HEK293 (cell line): ENCODE results near the gene SESTD1.

Experiments
- GLIS2 ChIP-seq: fragments of 450-650 bp; formaldehyde crosslinking; IDR thresholded peaks from 2 replicates; pipeline ENCODE4 v1.5.1; 2016; ENCODE audit warnings: missing biosample characterization, missing genetic modification characterization
- SALL2 ChIP-seq: fragments of 450-650 bp; formaldehyde crosslinking; IDR thresholded peaks from 2 replicates; pipeline ENCODE4 v1.5.0; 2017; ENCODE audit warnings: missing biosample characterization, mild to moderate bottlenecking, missing genetic modification characterization, borderline replicate concordance
- SP2 ChIP-seq: fragments of 450-650 bp; formaldehyde crosslinking; IDR thresholded peaks from 2 replicates; pipeline ENCODE4 v1.5.1; 2016; ENCODE audit warnings: missing biosample characterization, missing genetic modification characterization
- SP7 ChIP-seq: fragments of 450-650 bp; formaldehyde crosslinking; IDR thresholded peaks from 2 replicates; pipeline ENCODE4 v1.5.1; 2016; ENCODE audit warnings: missing biosample characterization, missing genetic modification characterization
- ZBTB48 ChIP-seq: fragments of 450-650 bp; formaldehyde crosslinking; IDR thresholded peaks from 2 replicates; pipeline ENCODE4 v1.5.1; 2016; ENCODE audit warnings: missing biosample characterization, missing genetic modification characterization
- ZBTB7A ChIP-seq: fragments of 450-650 bp; formaldehyde crosslinking; IDR thresholded peaks from 2 replicates; pipeline ENCODE4 v1.5.1; 2016; ENCODE audit warnings: low read depth, missing biosample characterization, missing genetic modification characterization
- ZBTB8A ChIP-seq: fragments of 450-650 bp; formaldehyde crosslinking; IDR thresholded peaks from 2 replicates; pipeline ENCODE4 v1.5.1; 2016; ENCODE audit warnings: missing biosample characterization, missing genetic modification characterization
- ZNF121 ChIP-seq: fragments of 450-650 bp; formaldehyde crosslinking; IDR thresholded peaks from 2 replicates; pipeline ENCODE4 v1.5.1; 2016; ENCODE audit warnings: missing biosample characterization, missing genetic modification characterization
- ZNF155 ChIP-seq: fragments of 450-650 bp; formaldehyde crosslinking; IDR thresholded peaks from 2 replicates; pipeline ENCODE4 v1.5.1; 2016; ENCODE audit warnings: missing biosample characterization, missing genetic modification characterization
- ZNF239 ChIP-seq: fragments of 450-650 bp; formaldehyde crosslinking; IDR thresholded peaks from 2 replicates; pipeline ENCODE4 v1.5.1; 2016; ENCODE audit warnings: missing biosample characterization, missing genetic modification characterization
- ZNF324 ChIP-seq: fragments of 450-650 bp; formaldehyde crosslinking; IDR thresholded peaks from 2 replicates; pipeline ENCODE4 v1.5.1; 2016; ENCODE audit warnings: missing biosample characterization, missing genetic modification characterization
- ZNF426 ChIP-seq: fragments of 450-650 bp; formaldehyde crosslinking; IDR thresholded peaks from 2 replicates; pipeline ENCODE4 v1.5.1; 2017; ENCODE audit warnings: missing biosample characterization, missing genetic modification characterization, mild to moderate bottlenecking, inconsistent platforms, moderate library complexity
- ZNF521 ChIP-seq: fragments of 450-650 bp; formaldehyde crosslinking; IDR thresholded peaks from 2 replicates; pipeline ENCODE4 v1.5.1; 2017; ENCODE audit warnings: missing biosample characterization, mild to moderate bottlenecking, missing genetic modification characterization
- ZNF548 ChIP-seq: fragments of 450-650 bp; formaldehyde crosslinking; IDR thresholded peaks from 2 replicates; pipeline ENCODE4 v1.5.1; 2016; ENCODE audit warnings: missing biosample characterization, missing genetic modification characterization
- ZNF623 ChIP-seq: fragments of 450-650 bp; formaldehyde crosslinking; IDR thresholded peaks from 2 replicates; pipeline ENCODE4 v1.5.1; 2016; ENCODE audit warnings: missing biosample characterization, missing genetic modification characterization
- ZNF629 ChIP-seq: fragments of 450-650 bp; formaldehyde crosslinking; IDR thresholded peaks from 2 replicates; pipeline ENCODE4 v1.5.1; 2017; ENCODE audit warnings: missing biosample characterization, missing genetic modification characterization
- ZNF658 ChIP-seq: fragments of 450-650 bp; formaldehyde crosslinking; IDR thresholded peaks from 2 replicates; pipeline ENCODE4; 2016; ENCODE audit warnings: missing biosample characterization, missing genetic modification characterization
- ZNF664 ChIP-seq: fragments of 450-650 bp; formaldehyde crosslinking; IDR thresholded peaks from 2 replicates; pipeline ENCODE4 v1.5.1; 2016; ENCODE audit warnings: missing biosample characterization, missing genetic modification characterization
- ZNF776 ChIP-seq: fragments of 450-650 bp; formaldehyde crosslinking; IDR thresholded peaks from 2 replicates; pipeline ENCODE4 v1.5.0; 2017; ENCODE audit warnings: missing biosample characterization, missing genetic modification characterization, borderline replicate concordance
- ZNF785 ChIP-seq: fragments of 450-650 bp; formaldehyde crosslinking; IDR thresholded peaks from 2 replicates; pipeline ENCODE4 v1.5.1; 2016; ENCODE audit warnings: missing biosample characterization, missing genetic modification characterization
- TF ChIP-seq, protein P1 (sequence below): fragments of 450-650 bp; formaldehyde crosslinking; IDR thresholded peaks from 2 replicates; pipeline ENCODE4 v1.5.1; 2016; ENCODE audit warnings: missing biosample characterization, missing genetic modification characterization, borderline replicate concordance
- TF ChIP-seq, protein P2 (sequence below): fragments of 450-650 bp; formaldehyde crosslinking; IDR thresholded peaks from 2 replicates; pipeline ENCODE4 v1.5.1; 2016; ENCODE audit warnings: missing biosample characterization, missing genetic modification characterization
- TF ChIP-seq, protein P3 (sequence below): fragments of 450-650 bp; formaldehyde crosslinking; IDR thresholded peaks from 2 replicates; pipeline ENCODE4 v1.5.1; 2016; ENCODE audit warnings: missing biosample characterization, missing genetic modification characterization
- TF ChIP-seq, protein P4 (sequence below): fragments of 450-650 bp; formaldehyde crosslinking; IDR thresholded peaks from 2 replicates; pipeline ENCODE4 v1.5.1; 2016; ENCODE audit warnings: missing biosample characterization, missing genetic modification characterization
- TF ChIP-seq, protein P5 (sequence below): fragments of 450-650 bp; formaldehyde crosslinking; conservative IDR thresholded peaks from 2 replicates; pipeline ENCODE4 v1.5.1; 2016; ENCODE audit warnings: low read depth, missing biosample characterization, missing genetic modification characterization
- TF ChIP-seq, protein P6 (sequence below): fragments of 450-650 bp; formaldehyde crosslinking; IDR thresholded peaks from 2 replicates; pipeline ENCODE4 v1.5.1; 2016; ENCODE audit warnings: missing biosample characterization, missing genetic modification characterization

Gene SESTD1

DNA sequence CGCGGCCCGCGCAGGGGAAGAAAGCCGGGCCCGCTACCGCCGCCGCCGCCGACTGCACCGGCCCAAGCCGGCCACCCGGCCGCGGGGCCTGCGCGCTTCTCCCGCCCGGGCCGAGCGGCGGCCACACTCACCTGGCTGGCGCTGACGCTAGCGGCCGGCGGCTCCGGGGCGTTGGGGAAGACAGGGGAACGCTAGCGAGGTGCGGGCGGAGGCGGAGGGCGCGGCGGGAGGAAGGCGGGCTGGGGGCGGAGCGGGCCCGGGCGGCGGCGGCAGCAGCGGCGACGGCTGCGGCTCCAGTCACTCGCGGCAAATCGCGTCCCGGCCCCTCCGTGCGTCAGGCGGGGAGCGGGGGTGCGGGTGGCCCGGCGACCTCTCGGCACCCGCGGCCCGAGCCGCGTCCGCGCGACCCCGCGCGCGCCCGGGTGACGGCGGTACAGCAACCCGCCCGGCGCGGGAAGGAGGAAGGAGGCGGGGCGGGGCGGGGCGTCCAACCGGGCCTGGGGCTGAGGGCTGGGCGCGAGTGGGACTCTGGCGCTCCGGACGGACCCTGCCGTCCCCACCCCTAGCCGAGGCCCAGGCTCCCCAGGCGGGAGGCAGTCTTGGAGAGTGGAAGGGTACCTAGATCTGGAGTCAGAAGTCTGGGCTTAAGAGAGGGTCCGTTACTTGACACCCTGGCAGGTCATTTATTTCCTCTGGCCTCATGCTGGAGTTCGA lies at the start of gene SESTD1 (continued):
- TF ChIP-seq, protein P1, sequence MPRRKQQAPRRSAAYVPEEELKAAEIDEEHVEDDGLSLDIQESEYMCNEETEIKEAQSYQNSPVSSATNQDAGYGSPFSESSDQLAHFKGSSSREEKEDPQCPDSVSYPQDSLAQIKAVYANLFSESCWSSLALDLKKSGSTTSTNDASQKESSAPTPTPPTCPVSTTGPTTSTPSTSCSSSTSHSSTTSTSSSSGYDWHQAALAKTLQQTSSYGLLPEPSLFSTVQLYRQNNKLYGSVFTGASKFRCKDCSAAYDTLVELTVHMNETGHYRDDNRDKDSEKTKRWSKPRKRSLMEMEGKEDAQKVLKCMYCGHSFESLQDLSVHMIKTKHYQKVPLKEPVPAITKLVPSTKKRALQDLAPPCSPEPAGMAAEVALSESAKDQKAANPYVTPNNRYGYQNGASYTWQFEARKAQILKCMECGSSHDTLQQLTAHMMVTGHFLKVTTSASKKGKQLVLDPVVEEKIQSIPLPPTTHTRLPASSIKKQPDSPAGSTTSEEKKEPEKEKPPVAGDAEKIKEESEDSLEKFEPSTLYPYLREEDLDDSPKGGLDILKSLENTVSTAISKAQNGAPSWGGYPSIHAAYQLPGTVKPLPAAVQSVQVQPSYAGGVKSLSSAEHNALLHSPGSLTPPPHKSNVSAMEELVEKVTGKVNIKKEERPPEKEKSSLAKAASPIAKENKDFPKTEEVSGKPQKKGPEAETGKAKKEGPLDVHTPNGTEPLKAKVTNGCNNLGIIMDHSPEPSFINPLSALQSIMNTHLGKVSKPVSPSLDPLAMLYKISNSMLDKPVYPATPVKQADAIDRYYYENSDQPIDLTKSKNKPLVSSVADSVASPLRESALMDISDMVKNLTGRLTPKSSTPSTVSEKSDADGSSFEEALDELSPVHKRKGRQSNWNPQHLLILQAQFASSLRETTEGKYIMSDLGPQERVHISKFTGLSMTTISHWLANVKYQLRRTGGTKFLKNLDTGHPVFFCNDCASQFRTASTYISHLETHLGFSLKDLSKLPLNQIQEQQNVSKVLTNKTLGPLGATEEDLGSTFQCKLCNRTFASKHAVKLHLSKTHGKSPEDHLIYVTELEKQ = no peak
- TF ChIP-seq, protein P2, sequence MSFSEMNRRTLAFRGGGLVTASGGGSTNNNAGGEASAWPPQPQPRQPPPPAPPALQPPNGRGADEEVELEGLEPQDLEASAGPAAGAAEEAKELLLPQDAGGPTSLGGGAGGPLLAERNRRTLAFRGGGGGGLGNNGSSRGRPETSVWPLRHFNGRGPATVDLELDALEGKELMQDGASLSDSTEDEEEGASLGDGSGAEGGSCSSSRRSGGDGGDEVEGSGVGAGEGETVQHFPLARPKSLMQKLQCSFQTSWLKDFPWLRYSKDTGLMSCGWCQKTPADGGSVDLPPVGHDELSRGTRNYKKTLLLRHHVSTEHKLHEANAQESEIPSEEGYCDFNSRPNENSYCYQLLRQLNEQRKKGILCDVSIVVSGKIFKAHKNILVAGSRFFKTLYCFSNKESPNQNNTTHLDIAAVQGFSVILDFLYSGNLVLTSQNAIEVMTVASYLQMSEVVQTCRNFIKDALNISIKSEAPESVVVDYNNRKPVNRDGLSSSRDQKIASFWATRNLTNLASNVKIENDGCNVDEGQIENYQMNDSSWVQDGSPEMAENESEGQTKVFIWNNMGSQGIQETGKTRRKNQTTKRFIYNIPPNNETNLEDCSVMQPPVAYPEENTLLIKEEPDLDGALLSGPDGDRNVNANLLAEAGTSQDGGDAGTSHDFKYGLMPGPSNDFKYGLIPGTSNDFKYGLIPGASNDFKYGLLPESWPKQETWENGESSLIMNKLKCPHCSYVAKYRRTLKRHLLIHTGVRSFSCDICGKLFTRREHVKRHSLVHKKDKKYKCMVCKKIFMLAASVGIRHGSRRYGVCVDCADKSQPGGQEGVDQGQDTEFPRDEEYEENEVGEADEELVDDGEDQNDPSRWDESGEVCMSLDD (tag by site-specific recombination) = no peak
- no peak for TF ChIP-seq ZNF324
- no peak for TF ChIP-seq ZNF629 (tag by site-specific recombination)
- peak; percentile 37; the same call in 1 of the 2 replicates for TF ChIP-seq SP2 (tag by site-specific recombination)
- TF ChIP-seq ZNF664 (tag by site-specific recombination) = no peak
- TF ChIP-seq, protein P3, sequence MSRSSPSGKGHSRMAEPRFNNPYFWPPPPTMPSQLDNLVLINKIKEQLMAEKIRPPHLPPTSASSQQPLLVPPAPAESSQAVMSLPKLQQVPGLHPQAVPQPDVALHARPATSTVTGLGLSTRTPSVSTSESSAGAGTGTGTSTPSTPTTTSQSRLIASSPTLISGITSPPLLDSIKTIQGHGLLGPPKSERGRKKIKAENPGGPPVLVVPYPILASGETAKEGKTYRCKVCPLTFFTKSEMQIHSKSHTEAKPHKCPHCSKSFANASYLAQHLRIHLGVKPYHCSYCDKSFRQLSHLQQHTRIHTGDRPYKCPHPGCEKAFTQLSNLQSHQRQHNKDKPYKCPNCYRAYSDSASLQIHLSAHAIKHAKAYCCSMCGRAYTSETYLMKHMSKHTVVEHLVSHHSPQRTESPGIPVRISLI = no peak
- TF ChIP-seq ZNF121 (tag by site-specific recombination) = no peak
- TF ChIP-seq ZNF623 (tag by site-specific recombination) = no peak
- TF ChIP-seq ZNF155 (tag by site-specific recombination) = no peak
- TF ChIP-seq ZNF239 (tag by site-specific recombination) = no peak
- TF ChIP-seq ZNF426 (tag by site-specific recombination) = no peak
- TF ChIP-seq GLIS2 (tag by site-specific recombination) = peak; percentile 19; the same call in 1 of the 2 replicates
- TF ChIP-seq SALL2 (tag by site-specific recombination) = no peak
- TF ChIP-seq ZBTB8A (tag by site-specific recombination) = peak; percentile 45; the same call in 1 of the 2 replicates
- TF ChIP-seq SP7 = no peak
- TF ChIP-seq, protein P4, sequence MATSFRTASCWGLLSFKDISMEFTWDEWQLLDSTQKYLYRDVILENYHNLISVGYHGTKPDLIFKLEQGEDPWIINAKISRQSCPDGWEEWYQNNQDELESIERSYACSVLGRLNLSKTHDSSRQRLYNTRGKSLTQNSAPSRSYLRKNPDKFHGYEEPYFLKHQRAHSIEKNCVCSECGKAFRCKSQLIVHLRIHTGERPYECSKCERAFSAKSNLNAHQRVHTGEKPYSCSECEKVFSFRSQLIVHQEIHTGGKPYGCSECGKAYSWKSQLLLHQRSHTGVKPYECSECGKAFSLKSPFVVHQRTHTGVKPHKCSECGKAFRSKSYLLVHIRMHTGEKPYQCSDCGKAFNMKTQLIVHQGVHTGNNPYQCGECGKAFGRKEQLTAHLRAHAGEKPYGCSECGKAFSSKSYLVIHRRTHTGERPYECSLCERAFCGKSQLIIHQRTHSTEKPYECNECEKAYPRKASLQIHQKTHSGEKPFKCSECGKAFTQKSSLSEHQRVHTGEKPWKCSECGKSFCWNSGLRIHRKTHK = no peak
- no peak for TF ChIP-seq ZNF548 (tag by site-specific recombination)
- no peak for TF ChIP-seq ZBTB7A (tag by site-specific recombination)
- TF ChIP-seq, protein P5, sequence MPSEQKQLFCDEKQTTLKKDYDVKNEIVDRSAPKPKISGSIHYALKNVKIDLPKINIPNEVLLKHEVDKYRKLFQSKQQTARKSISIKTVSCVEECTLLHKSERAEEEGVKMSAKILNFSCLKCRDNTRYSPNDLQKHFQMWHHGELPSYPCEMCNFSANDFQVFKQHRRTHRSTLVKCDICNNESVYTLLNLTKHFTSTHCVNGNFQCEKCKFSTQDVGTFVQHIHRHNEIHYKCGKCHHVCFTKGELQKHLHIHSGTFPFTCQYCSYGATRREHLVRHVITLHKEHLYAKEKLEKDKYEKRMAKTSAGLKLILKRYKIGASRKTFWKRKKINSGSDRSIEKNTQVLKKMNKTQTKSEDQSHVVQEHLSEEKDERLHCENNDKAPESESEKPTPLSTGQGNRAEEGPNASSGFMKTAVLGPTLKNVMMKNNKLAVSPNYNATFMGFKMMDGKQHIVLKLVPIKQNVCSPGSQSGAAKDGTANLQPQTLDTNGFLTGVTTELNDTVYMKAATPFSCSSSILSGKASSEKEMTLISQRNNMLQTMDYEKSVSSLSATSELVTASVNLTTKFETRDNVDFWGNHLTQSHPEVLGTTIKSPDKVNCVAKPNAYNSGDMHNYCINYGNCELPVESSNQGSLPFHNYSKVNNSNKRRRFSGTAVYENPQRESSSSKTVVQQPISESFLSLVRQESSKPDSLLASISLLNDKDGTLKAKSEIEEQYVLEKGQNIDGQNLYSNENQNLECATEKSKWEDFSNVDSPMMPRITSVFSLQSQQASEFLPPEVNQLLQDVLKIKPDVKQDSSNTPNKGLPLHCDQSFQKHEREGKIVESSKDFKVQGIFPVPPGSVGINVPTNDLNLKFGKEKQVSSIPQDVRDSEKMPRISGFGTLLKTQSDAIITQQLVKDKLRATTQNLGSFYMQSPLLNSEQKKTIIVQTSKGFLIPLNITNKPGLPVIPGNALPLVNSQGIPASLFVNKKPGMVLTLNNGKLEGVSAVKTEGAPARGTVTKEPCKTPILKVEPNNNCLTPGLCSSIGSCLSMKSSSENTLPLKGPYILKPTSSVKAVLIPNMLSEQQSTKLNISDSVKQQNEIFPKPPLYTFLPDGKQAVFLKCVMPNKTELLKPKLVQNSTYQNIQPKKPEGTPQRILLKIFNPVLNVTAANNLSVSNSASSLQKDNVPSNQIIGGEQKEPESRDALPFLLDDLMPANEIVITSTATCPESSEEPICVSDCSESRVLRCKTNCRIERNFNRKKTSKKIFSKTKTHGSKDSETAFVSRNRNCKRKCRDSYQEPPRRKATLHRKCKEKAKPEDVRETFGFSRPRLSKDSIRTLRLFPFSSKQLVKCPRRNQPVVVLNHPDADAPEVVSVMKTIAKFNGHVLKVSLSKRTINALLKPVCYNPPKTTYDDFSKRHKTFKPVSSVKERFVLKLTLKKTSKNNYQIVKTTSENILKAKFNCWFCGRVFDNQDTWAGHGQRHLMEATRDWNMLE (tag by site-specific recombination) = no peak
- no peak for TF ChIP-seq ZNF658 (tag by site-specific recombination)
- no peak for TF ChIP-seq ZNF785 (tag by site-specific recombination)
- no peak for TF ChIP-seq ZNF521 (tag by site-specific recombination)
- peak; percentile 46; the same call in 1 of the 2 replicates for TF ChIP-seq ZBTB48 (tag by site-specific recombination)
- TF ChIP-seq, protein P6, sequence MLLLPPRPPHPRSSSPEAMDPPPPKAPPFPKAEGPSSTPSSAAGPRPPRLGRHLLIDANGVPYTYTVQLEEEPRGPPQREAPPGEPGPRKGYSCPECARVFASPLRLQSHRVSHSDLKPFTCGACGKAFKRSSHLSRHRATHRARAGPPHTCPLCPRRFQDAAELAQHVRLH (tag by site-specific recombination) = no peak
- TF ChIP-seq ZNF776 (tag by site-specific recombination) = no peak
